HFFc6 (cell line): ENCODE data around the gene PHF21A. TPM values are rescaled to one million over a fixed set of nuclear protein-coding genes. Genes with fewer than 3 reads are reported as not detected.

Experiments used
- DNase-seq: peaks from one replicate; pipeline ENCODE4 v3.0.0-alpha.2; 2018
- H3K27ac Mint-ChIP-seq: 2 replicates; pipeline ENCODE4 v1.8.0; 2020; ENCODE audit warnings: mild to moderate bottlenecking, mixed read lengths
- H3K27me3 Mint-ChIP-seq: 2 replicates; pipeline ENCODE4 v1.8.0; 2021; ENCODE audit warnings: mild to moderate bottlenecking, moderate library complexity, mixed read lengths; ENCODE audit not compliant: insufficient read depth
- H3K36me3 Mint-ChIP-seq: 2 replicates; pipeline ENCODE4 v1.8.0; 2021; ENCODE audit warnings: low read depth, mixed read lengths
- H3K4me1 Mint-ChIP-seq: 2 replicates; pipeline ENCODE4 v1.8.0; 2020; ENCODE audit warnings: low read depth, mixed read lengths
- H3K4me3 Mint-ChIP-seq: 2 replicates; pipeline ENCODE4 v1.8.0; 2020; ENCODE audit warnings: mild to moderate bottlenecking, moderate library complexity, mixed read lengths
- H3K9me3 Mint-ChIP-seq: 2 replicates; pipeline ENCODE4 v1.8.0; 2020; ENCODE audit warnings: mild to moderate bottlenecking, mixed read lengths
- total RNA-seq, 6 experiments: library from RNA; stranded (reverse); fragmentation: NEBNext Ultra II Directional; extraction: Animal tissue kit (Norgen Biotek cat#: 25700); gene quantifications; 2 replicates in 1 of 6; 3 replicates in 5 of 6; pipeline ENCODE4 v1.2.3, GENCODE V29; 2021
- TF ChIP-seq, protein P1 (sequence below): fragments of 200-600 bp; sonication (generic); IDR thresholded peaks from 2 replicates; pipeline ENCODE4 v1.5.0; 2021; ENCODE audit warnings: antibody characterized with exemption, mild to moderate bottlenecking

PHF21A gene
- total RNA-seq, 6 experiments from 2014 or later: 25.5 to 32.4 (median 26.2) TPM

DNA sequence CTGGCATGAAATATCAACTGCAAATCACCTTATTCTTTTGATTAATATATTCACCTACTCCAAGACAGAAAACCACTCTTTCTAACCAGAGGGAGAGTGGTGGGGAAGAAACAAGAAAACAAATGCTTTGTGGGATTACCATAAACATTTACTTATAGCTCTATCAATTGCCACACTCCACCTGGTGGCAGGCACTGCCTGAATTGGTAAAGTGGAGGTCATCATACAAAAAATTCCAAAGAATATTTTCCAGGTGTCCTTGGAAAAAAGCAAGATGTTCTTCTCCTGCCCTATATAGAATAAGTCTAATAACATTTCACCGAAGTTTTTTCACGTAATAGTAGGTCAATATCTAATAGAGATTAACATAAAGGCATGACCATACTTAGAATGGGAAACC lies 45.3 kb downstream of the PHF21A start:
- Mint-ChIP-seq H3K4me1 (peaks cover 24% of the 10 kb centered on the region), H3K27ac (no peak overlapping the region), H3K27me3 (no peaks in the 10 kb centered on the region), H3K9me3 (no peaks in the 10 kb centered on the region), H3K4me3 (no peak overlapping the region), H3K36me3 (peaks cover 9% of the 10 kb centered on the region; the same call in 1 of the 2 replicates)
- DNase-seq: no peak
- TF ChIP-seq, protein P1, sequence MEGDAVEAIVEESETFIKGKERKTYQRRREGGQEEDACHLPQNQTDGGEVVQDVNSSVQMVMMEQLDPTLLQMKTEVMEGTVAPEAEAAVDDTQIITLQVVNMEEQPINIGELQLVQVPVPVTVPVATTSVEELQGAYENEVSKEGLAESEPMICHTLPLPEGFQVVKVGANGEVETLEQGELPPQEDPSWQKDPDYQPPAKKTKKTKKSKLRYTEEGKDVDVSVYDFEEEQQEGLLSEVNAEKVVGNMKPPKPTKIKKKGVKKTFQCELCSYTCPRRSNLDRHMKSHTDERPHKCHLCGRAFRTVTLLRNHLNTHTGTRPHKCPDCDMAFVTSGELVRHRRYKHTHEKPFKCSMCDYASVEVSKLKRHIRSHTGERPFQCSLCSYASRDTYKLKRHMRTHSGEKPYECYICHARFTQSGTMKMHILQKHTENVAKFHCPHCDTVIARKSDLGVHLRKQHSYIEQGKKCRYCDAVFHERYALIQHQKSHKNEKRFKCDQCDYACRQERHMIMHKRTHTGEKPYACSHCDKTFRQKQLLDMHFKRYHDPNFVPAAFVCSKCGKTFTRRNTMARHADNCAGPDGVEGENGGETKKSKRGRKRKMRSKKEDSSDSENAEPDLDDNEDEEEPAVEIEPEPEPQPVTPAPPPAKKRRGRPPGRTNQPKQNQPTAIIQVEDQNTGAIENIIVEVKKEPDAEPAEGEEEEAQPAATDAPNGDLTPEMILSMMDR: peak; percentile 62

- H3K9me3 Mint-ChIP-seq: no peaks in the 10 kb centered on the region
- H3K27ac Mint-ChIP-seq: peak overlapping the region; percentile 27; the same call in 1 of the 2 replicates
- peaks cover 24% of the 10 kb centered on the region for H3K4me1 Mint-ChIP-seq
- H3K27me3 Mint-ChIP-seq: no peaks in the 10 kb centered on the region
- peak overlapping the region; percentile 0; the same call in 1 of the 2 replicates for H3K4me3 Mint-ChIP-seq
- TF ChIP-seq, protein P1: no peak
- DNase-seq: peak; percentile 25
- peaks cover 5% of the 10 kb centered on the region; the same call in 1 of the 2 replicates for H3K36me3 Mint-ChIP-seq
These were observed 46.1 kb downstream of the PHF21A start for GRCh38 chr11:46075168-46075567.

GRCh38 chr11:46073632-46074031 lies 47.6 kb downstream of the PHF21A start:
- TF ChIP-seq, protein P1: no peak
- Mint-ChIP-seq H3K4me1 (peaks cover 33% of the 10 kb centered on the region), H3K27me3 (no peaks in the 10 kb centered on the region), H3K4me3 (no peak overlapping the region), H3K9me3 (no peaks in the 10 kb centered on the region), H3K27ac (no peak overlapping the region), H3K36me3 (peaks cover 5% of the 10 kb centered on the region; the same call in 1 of the 2 replicates)
- DNase-seq: no peak

- no peaks in the 10 kb centered on the region for H3K27me3 Mint-ChIP-seq
- peaks cover 5% of the 10 kb centered on the region; the same call in 1 of the 2 replicates for H3K36me3 Mint-ChIP-seq
- H3K9me3 Mint-ChIP-seq: no peaks in the 10 kb centered on the region
- no peak overlapping the region for H3K27ac Mint-ChIP-seq
- peaks cover 33% of the 10 kb centered on the region for H3K4me1 Mint-ChIP-seq
- TF ChIP-seq, protein P1: no peak
- no peak overlapping the region for H3K4me3 Mint-ChIP-seq
- DNase-seq: no peak
These were observed 48.9 kb downstream of the PHF21A start for GRCh38 chr11:46072172-46072964.

DNA sequence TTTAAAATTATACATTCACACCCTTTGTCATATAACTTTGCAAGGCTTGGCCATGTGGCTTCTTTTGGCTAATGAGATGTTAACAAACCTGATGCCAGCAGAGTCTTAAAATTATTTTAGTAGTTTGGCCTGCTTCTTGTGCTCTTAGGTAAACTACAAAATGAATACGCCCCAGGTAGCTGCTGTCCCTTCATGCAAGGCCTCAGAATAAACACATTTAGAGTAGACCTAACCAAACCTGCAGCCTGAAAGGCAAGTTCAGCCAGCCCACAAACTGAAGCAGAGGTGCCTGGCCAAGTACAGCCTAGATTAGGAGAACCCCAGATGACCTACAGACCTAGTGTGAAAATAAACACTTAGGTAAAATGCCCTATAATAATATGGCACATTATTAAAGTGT lies 50.2 kb downstream of the PHF21A start:
- Mint-ChIP-seq H3K36me3 (peaks cover 5% of the 10 kb centered on the region; the same call in 1 of the 2 replicates), H3K4me1 (peaks cover 28% of the 10 kb centered on the region), H3K4me3 (no peak overlapping the region), H3K9me3 (no peaks in the 10 kb centered on the region), H3K27me3 (no peaks in the 10 kb centered on the region), H3K27ac (no peak overlapping the region)
- TF ChIP-seq, protein P1: no peak
- DNase-seq: no peak
